ENCODE data around the gene ATP6V0E2.

DNA sequence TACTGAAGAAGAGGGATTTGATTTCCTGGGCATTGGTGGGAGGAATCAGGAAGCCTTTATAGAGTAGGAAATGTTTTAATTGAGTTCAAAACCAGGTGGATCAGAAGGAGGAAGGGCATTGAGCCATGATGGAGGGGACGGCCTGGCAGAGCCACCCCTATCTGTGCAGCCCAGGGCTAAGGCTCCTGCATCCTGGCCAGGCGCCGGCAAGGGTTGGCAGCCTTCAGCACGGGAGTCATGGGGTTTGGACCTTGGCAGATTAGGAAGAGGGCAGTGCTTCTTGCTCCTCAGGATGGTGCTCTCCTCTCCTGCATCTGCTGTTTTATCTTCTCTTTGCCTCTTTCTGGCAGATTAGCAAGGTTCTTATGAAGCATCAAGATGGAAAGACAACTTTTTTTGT lies 23.1 kb upstream of the ATP6V0E2 start:
- TF ChIP-seq, protein P1, sequence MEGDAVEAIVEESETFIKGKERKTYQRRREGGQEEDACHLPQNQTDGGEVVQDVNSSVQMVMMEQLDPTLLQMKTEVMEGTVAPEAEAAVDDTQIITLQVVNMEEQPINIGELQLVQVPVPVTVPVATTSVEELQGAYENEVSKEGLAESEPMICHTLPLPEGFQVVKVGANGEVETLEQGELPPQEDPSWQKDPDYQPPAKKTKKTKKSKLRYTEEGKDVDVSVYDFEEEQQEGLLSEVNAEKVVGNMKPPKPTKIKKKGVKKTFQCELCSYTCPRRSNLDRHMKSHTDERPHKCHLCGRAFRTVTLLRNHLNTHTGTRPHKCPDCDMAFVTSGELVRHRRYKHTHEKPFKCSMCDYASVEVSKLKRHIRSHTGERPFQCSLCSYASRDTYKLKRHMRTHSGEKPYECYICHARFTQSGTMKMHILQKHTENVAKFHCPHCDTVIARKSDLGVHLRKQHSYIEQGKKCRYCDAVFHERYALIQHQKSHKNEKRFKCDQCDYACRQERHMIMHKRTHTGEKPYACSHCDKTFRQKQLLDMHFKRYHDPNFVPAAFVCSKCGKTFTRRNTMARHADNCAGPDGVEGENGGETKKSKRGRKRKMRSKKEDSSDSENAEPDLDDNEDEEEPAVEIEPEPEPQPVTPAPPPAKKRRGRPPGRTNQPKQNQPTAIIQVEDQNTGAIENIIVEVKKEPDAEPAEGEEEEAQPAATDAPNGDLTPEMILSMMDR (IDR thresholded peaks at IDR 0.05; ENCODE audit: insufficient read depth, low read length) = no peak
- TF ChIP-seq POLR2AphosphoS5 (IDR thresholded peaks at IDR 0.05; ENCODE audit: low read depth) (no peak), GABPA (IDR thresholded peaks at IDR 0.05; ENCODE audit: low read depth) (no peak), SPI1 (IDR thresholded peaks at IDR 0.05; ENCODE audit: borderline replicate concordance, low read depth) (no peak)
- TF ChIP-seq, protein P2, sequence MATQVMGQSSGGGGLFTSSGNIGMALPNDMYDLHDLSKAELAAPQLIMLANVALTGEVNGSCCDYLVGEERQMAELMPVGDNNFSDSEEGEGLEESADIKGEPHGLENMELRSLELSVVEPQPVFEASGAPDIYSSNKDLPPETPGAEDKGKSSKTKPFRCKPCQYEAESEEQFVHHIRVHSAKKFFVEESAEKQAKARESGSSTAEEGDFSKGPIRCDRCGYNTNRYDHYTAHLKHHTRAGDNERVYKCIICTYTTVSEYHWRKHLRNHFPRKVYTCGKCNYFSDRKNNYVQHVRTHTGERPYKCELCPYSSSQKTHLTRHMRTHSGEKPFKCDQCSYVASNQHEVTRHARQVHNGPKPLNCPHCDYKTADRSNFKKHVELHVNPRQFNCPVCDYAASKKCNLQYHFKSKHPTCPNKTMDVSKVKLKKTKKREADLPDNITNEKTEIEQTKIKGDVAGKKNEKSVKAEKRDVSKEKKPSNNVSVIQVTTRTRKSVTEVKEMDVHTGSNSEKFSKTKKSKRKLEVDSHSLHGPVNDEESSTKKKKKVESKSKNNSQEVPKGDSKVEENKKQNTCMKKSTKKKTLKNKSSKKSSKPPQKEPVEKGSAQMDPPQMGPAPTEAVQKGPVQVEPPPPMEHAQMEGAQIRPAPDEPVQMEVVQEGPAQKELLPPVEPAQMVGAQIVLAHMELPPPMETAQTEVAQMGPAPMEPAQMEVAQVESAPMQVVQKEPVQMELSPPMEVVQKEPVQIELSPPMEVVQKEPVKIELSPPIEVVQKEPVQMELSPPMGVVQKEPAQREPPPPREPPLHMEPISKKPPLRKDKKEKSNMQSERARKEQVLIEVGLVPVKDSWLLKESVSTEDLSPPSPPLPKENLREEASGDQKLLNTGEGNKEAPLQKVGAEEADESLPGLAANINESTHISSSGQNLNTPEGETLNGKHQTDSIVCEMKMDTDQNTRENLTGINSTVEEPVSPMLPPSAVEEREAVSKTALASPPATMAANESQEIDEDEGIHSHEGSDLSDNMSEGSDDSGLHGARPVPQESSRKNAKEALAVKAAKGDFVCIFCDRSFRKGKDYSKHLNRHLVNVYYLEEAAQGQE (IDR thresholded peaks at IDR 0.05; ENCODE audit: insufficient replicate concordance, low read depth) = no peak

All from HL-60 (cell line).